Tibial nerve (tissue), 4 donors: ENCODE measurements around the gene EPRS1. TPM values are rescaled to one million over a fixed set of nuclear protein-coding genes. Genes with fewer than 3 reads are reported as not detected.
"Not testable (repeated sequence)": the region's sequence is repeated elsewhere in the genome, so short reads cannot be mapped to it uniquely, and the experiment has no call there.

ENCODE experiments used
- DNase-seq, 2 donors: peaks; one replicate each; pipeline ENCODE4 v3.0.0-alpha.2; 2019; ENCODE audit warnings: low spot score in 2 of 2
- H3K27ac ChIP-seq, 4 donors: fragments of 200-600 bp; sonication (generic) in 3 of 4; one replicate each; pipeline ENCODE4 v1.5.1; 2017 to 2019; ENCODE audit warnings: mild to moderate bottlenecking in 1 of 4
- H3K27me3 ChIP-seq, 2 donors: fragments of 200-600 bp; sonication (generic) in 1 of 2; one replicate each; pipeline versions ENCODE4 v1.5.1 to v1.6.0; 2017 to 2019
- H3K36me3 ChIP-seq, 3 donors: fragments of 200-600 bp; sonication (generic); one replicate each; pipeline ENCODE4 v1.5.1; 2018 to 2019
- H3K4me1 ChIP-seq, 4 donors: fragments of 200-600 bp; sonication (generic) in 3 of 4; one replicate each; pipeline ENCODE4 v1.5.1; 2017 to 2019
- H3K4me3 ChIP-seq, 4 donors: fragments of 200-600 bp; sonication (generic) in 3 of 4; one replicate each; pipeline ENCODE4 v1.5.1; 2017 to 2019; ENCODE audit warnings: mild to moderate bottlenecking in 1 of 4, moderate library complexity in 1 of 4
- H3K9me3 ChIP-seq, 4 donors: fragments of 200-600 bp; sonication (generic) in 3 of 4; one replicate each; pipeline ENCODE4 v1.5.1; 2017 to 2019
- EP300 ChIP-seq, 2 donors: sonication (generic); formaldehyde crosslinking; IDR thresholded peaks; one replicate each; pipeline ENCODE4 v1.6.1; 2017; ENCODE audit warnings: antibody characterized with exemption in 2 of 2, mild to moderate bottlenecking in 1 of 2
- POLR2A ChIP-seq, 2 donors: fragments of 450-650 bp; IDR thresholded peaks; one replicate each; pipeline ENCODE4 v1.6.1; 2017; ENCODE audit warnings: antibody characterized with exemption in 2 of 2, mild to moderate bottlenecking in 2 of 2, moderate library complexity in 2 of 2
- WGBS, 2 donors: methylation state at CpG; one replicate each; pipeline ENCODE4 v1.1.5; 2018; 5-methylcytosine and 5-hydroxymethylcytosine counted together
- total RNA-seq, 4 donors: library from RNA; depleted of rRNA; stranded (reverse); fragments of >200 nt; gene quantifications; one replicate each; pipeline ENCODE4 v1.1.0, GENCODE V29; 2016
- TF ChIP-seq, protein P1 (sequence below), 5 experiments: fragments of 200-600 bp in 3 of 5; fragments of 450-650 bp in 2 of 5; sonication (generic) in 3 of 5; IDR thresholded peaks; one replicate each; pipeline ENCODE4 v1.5.1; 2016 to 2019; ENCODE audit warnings: antibody characterized with exemption in 5 of 5, mild to moderate bottlenecking in 3 of 5, moderate library complexity in 2 of 5

EPRS1 gene
- total RNA-seq, 4 donors from 2014 or later: 38.1 to 53.8 (median 43.4) TPM

DNA sequence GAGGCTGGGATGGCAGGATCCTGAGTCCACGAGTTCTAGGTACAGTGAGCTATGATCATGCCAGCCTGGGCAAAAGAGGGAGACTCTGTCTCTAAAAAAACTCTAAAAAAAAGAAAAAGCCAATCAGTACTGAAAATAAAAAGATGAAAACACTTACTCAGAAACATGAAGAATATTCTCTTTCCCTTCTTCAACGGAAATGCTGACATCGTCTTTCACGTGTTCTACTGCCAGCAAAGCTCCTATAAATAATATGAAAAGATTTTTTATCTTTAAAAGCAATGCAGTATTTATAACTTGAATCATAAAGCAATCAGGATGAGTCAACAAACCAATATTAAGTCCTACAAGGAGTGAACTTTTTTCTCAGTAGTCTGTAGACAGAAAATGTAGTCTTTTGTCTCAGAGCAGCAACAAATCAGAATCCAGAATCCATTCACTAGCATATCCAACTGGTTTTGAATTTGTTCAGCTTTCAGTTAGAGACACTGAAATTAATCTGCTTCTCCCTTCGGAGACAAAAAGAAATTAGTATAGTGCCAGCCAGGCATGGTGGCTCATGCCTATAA lies 6.2 kb downstream of the EPRS1 start:
- Histone ChIP-seq H3K36me3 (peaks cover 0 to 40% (median 4%) of the 10 kb centered on the region in 3 donors), H3K9me3 (no peaks in the 10 kb centered on the region), H3K27me3 (no peaks in the 10 kb centered on the region), H3K4me3 (no peak overlapping the region), H3K4me1 (peaks cover 0 to 15% (median 5%) of the 10 kb centered on the region in 4 donors), H3K27ac (no peak overlapping the region)
- DNase-seq: no peak
- 77 to 81% methylated on average over 5 of the region's 5 CpGs for WGBS, 2 donors
- TF ChIP-seq, protein P1, sequence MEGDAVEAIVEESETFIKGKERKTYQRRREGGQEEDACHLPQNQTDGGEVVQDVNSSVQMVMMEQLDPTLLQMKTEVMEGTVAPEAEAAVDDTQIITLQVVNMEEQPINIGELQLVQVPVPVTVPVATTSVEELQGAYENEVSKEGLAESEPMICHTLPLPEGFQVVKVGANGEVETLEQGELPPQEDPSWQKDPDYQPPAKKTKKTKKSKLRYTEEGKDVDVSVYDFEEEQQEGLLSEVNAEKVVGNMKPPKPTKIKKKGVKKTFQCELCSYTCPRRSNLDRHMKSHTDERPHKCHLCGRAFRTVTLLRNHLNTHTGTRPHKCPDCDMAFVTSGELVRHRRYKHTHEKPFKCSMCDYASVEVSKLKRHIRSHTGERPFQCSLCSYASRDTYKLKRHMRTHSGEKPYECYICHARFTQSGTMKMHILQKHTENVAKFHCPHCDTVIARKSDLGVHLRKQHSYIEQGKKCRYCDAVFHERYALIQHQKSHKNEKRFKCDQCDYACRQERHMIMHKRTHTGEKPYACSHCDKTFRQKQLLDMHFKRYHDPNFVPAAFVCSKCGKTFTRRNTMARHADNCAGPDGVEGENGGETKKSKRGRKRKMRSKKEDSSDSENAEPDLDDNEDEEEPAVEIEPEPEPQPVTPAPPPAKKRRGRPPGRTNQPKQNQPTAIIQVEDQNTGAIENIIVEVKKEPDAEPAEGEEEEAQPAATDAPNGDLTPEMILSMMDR (IDR thresholded peaks at IDR 0.05): no peak
- TF ChIP-seq EP300 (IDR thresholded peaks at IDR 0.05) (no peak), POLR2A (IDR thresholded peaks at IDR 0.05) (no peak)

DNA sequence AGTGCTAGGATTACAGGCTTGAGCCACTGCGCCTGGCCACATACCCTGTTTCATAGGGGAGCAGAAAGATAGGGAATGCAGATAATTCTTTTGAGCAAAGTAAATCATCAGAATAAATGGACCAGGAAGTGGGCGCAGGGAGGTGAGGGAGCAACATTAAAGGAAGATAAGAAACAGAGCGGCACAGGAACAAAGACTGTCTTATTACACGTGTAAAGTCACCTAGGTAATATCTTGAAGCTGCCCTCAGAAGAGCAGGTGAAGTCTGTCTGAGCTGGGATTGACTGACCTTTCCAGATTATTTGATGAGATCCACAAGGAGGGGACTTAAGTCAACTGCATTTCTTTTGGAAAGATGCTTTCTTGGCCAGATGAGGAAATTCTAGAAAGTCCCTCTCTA lies 7.7 kb downstream of the EPRS1 start:
- TF ChIP-seq, protein P1 (IDR thresholded peaks at IDR 0.05): no peak
- no peak for TF ChIP-seq POLR2A (IDR thresholded peaks at IDR 0.05)

DNA sequence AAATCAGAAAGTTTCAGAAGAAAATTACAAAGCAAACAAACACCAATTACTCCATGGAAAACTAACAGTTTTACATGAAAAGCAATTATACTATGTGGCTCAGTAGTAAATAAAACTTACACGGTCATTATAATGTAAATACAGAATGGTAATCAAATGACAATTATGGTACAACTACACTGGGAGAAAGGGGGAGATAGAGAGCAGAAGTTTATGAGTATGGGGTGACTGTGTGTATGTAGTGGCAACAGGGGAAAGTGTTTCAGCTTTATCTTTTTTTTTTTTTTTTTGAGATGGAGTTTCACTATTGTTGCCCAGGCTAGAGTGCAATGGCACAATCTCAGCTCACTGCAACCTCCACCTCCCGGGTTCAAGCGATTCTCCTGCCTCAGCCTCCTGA lies 8.5 kb downstream of the EPRS1 start:
- H3K36me3 ChIP-seq: peaks cover 0 to 51% (median 4%) of the 10 kb centered on the region in 3 donors
- not testable (repeated sequence) for H3K27ac ChIP-seq, H3K9me3 ChIP-seq, H3K27me3 ChIP-seq, DNase-seq, H3K4me3 ChIP-seq, H3K4me1 ChIP-seq
- 84% methylated on average over 3 of the region's 3 CpGs for WGBS, 2 donors

More for the DNA sequence above, 7.7 kb downstream of the EPRS1 start:
- H3K36me3 ChIP-seq: peaks cover 0 to 42% (median 4%) of the 10 kb centered on the region in 3 donors
- no peaks in the 10 kb centered on the region for H3K27me3 ChIP-seq
- H3K4me1 ChIP-seq: peaks cover 0 to under 1% (median 0%) of the 10 kb centered on the region in 4 donors
- H3K27ac ChIP-seq: no peak overlapping the region
- no peak overlapping the region for H3K4me3 ChIP-seq
- no peak for DNase-seq
- 90 to 91% methylated on average over 4 of the region's 4 CpGs for WGBS, 2 donors
- H3K9me3 ChIP-seq: no peaks in the 10 kb centered on the region

DNA sequence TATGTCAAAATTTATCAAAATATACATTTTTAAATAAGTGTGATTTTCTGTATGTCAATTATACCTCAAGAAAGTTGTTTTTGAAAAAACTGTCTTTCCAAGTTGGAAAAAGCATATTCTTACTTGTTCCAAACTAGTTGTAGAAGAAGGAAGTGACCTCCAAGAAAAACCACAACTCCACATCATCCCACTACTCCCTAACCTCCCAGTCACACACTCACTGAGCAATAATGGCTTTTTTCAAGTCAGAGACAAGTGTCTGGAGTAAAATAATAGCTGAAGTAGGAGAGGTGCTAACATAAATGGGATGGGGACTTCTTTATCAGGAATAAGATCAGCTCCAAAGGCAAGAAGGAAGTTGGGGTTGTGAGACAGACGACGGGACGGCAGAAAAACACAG lies 13.4 kb downstream of the EPRS1 start:
- H3K36me3 ChIP-seq: peaks cover 0 to 61% (median 0%) of the 10 kb centered on the region in 3 donors
- WGBS, 2 donors: 86 to 96% methylated on average over 3 of the region's 3 CpGs

DNA sequence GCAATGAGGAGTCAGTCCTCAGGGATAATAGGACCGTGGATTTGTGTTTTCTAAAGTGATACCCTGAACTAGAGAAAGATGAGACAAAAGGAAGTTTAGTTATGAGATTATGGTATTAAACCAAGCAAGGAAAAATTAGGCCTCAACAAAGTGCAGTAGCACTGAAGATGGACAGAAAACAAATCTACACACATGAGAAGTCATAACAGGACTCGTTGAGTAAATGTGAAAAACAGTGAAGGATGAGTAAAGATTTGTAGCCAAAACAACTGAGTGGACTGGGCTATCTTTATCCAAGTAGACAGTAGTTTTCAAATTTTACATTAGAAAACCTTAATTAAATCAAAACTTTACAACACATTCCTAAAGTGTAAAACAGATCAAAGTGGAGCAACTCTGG lies 15.0 kb downstream of the EPRS1 start:
- WGBS, 2 donors: 77 to 84% methylated on average over 2 of the region's 2 CpGs
- H3K27ac ChIP-seq: no peak overlapping the region

More for the DNA sequence above, 13.4 kb downstream of the EPRS1 start:
- H3K9me3 ChIP-seq: no peaks in the 10 kb centered on the region
- no peak overlapping the region for H3K4me3 ChIP-seq
- H3K4me1 ChIP-seq: no peaks in the 10 kb centered on the region
- TF ChIP-seq, protein P1 (IDR thresholded peaks at IDR 0.05): no peak
- no peak for TF ChIP-seq EP300 (IDR thresholded peaks at IDR 0.05)
- no peak for TF ChIP-seq POLR2A (IDR thresholded peaks at IDR 0.05)
- H3K27ac ChIP-seq: no peak overlapping the region
- no peaks in the 10 kb centered on the region for H3K27me3 ChIP-seq
- DNase-seq: no peak

More for the DNA sequence above, 15.0 kb downstream of the EPRS1 start:
- Histone ChIP-seq H3K36me3 (peaks cover 0 to 76% (median 0%) of the 10 kb centered on the region in 3 donors), H3K4me3 (no peak overlapping the region), H3K27me3 (no peaks in the 10 kb centered on the region), H3K9me3 (no peaks in the 10 kb centered on the region), H3K4me1 (no peaks in the 10 kb centered on the region)
- TF ChIP-seq POLR2A (IDR thresholded peaks at IDR 0.05): no peak
- TF ChIP-seq EP300 (IDR thresholded peaks at IDR 0.05): no peak
- TF ChIP-seq, protein P1 (IDR thresholded peaks at IDR 0.05): no peak
- no peak for DNase-seq
